WTC11 (cell line): ENCODE results near the gene PMEPA1. TPM values are rescaled to one million over a fixed set of nuclear protein-coding genes. Genes with fewer than 3 reads are reported as not detected.

Source experiments
- ATAC-seq: fragments of 200-7000 bp; cut with Tn5 transposase; 2 replicates; pipeline ENCODE4 v1.10.0; 2021; ENCODE audit warnings: mild to moderate bottlenecking, moderate library complexity
- CTCF ChIA-PET: fragments of 300-600 bp; sonication (Branson Sonifier 250); formaldehyde crosslinking; loops from one replicate; lab custom pipeline; 2021; ENCODE audit warnings: antibody characterized with exemption; lab: Charles Lee
- POLR2A ChIA-PET: fragments of 350-600 bp; sonication (Branson Sonifier 250); formaldehyde crosslinking; loops from one replicate; lab custom pipeline; 2021; ENCODE audit warnings: antibody characterized with exemption; lab: Charles Lee
- DNase-seq: peaks from one replicate; pipeline ENCODE4 v3.0.0; 2021; ENCODE audit warnings: low spot score
- H3K27ac Mint-ChIP-seq: 2 replicates; pipeline ENCODE4 v1.8.0; 2021; ENCODE audit warnings: mixed read lengths
- H3K27me3 Mint-ChIP-seq: 2 replicates; pipeline ENCODE4 v1.8.0; 2021; ENCODE audit warnings: low read depth, mild to moderate bottlenecking, moderate library complexity, mixed read lengths
- H3K36me3 Mint-ChIP-seq: 2 replicates; pipeline ENCODE4 v1.8.0; 2021; ENCODE audit warnings: mixed read lengths
- H3K4me1 Mint-ChIP-seq: 2 replicates; pipeline ENCODE4 v1.8.0; 2022; ENCODE audit warnings: mixed read lengths
- H3K4me3 Mint-ChIP-seq: 2 replicates; pipeline ENCODE4 v1.8.0; 2021; ENCODE audit warnings: mild to moderate bottlenecking, moderate library complexity, mixed read lengths
- H3K9me3 Mint-ChIP-seq: 2 replicates; pipeline ENCODE4 v1.8.0; 2021; ENCODE audit warnings: mixed read lengths
- ETV6 ChIP-seq: sonication (generic); formaldehyde crosslinking; IDR thresholded peaks from 2 replicates; pipeline ENCODE4 v1.8.1; 2022; ENCODE audit warnings: mild to moderate bottlenecking, missing genetic modification reagents
- FOXJ3 ChIP-seq: sonication (generic); formaldehyde crosslinking; IDR thresholded peaks from 2 replicates; pipeline ENCODE4 v1.9.0; 2021; ENCODE audit warnings: missing genetic modification reagents, mild to moderate bottlenecking, borderline replicate concordance
- MXD4 ChIP-seq: fragments of 250-450 bp; sonication (Bioruptor Pico); IDR thresholded peaks from 2 replicates; pipeline ENCODE4 v1.8.0; 2021; ENCODE audit warnings: mild to moderate bottlenecking, moderate library complexity, borderline replicate concordance
- NFATC4 ChIP-seq: fragments of 250-450 bp; sonication (Bioruptor Pico); IDR thresholded peaks from 2 replicates; pipeline ENCODE4 v1.9.0; 2021; ENCODE audit warnings: mild to moderate bottlenecking
- NR3C1 ChIP-seq: sonication (generic); formaldehyde crosslinking; conservative IDR thresholded peaks from 2 replicates; pipeline ENCODE4 v1.8.1; 2023; ENCODE audit warnings: low read depth, mild to moderate bottlenecking, missing genetic modification reagents
- RELA ChIP-seq: sonication (generic); formaldehyde crosslinking; IDR thresholded peaks from 2 replicates; pipeline ENCODE4 v1.8.1; 2022; ENCODE audit warnings: missing genetic modification reagents, mild to moderate bottlenecking, borderline replicate concordance
- SMAD3 ChIP-seq: sonication (generic); formaldehyde crosslinking; IDR thresholded peaks from 2 replicates; pipeline ENCODE4 v1.8.0; 2022; ENCODE audit warnings: missing genetic modification reagents, mild to moderate bottlenecking, borderline replicate concordance
- TCF7 ChIP-seq: sonication (generic); formaldehyde crosslinking; IDR thresholded peaks from 2 replicates; pipeline ENCODE4 v1.8.0; 2022; ENCODE audit warnings: mild to moderate bottlenecking, low read depth, missing genetic modification reagents, moderate library complexity
- ZNF232 ChIP-seq: sonication (generic); formaldehyde crosslinking; IDR thresholded peaks from 2 replicates; pipeline ENCODE4 v1.8.0; 2022; ENCODE audit warnings: mild to moderate bottlenecking, missing genetic modification reagents
- ZNF423 ChIP-seq: fragments of 250-450 bp; sonication (Bioruptor Pico); IDR thresholded peaks from 2 replicates; pipeline ENCODE4 v2.1.2; 2022; ENCODE audit warnings: mild to moderate bottlenecking, moderate library complexity
- total RNA-seq: library from RNA; stranded (reverse); gene quantifications from 3 replicates; pipeline ENCODE4 v1.2.3, GENCODE V29; 2021
- TF ChIP-seq, protein P1 (sequence below): sonication (generic); formaldehyde crosslinking; IDR thresholded peaks from 2 replicates; pipeline ENCODE4 v1.8.0; 2023; ENCODE audit warnings: missing genetic modification reagents, mild to moderate bottlenecking, borderline replicate concordance
- TF ChIP-seq, protein P2 (sequence below): sonication (generic); formaldehyde crosslinking; IDR thresholded peaks from 2 replicates; pipeline ENCODE4 v1.8.0; 2022; ENCODE audit warnings: mild to moderate bottlenecking, missing genetic modification reagents

PMEPA1 gene
- total RNA-seq, 1 experiment from 2014 or later, result 40.6 TPM

DNA sequence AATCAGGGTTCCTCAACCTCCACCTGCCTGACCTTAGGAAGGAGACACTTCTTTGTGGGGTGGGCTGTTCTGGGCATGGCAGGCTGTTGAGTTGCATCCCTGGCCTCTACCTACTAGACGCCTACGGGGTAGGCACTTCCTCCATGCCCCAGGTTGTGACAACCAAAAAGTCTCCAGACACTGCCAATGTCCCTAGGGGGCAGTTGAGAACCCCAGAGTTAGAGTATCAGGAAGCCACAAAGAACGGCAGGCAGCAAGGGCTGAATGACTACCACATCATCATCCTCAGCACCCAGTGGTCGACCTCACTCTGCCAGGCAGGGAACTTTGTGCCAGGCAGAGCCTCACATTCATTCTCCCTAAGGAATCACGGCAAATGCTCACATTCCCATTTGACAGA, 21.5 kb downstream of the PMEPA1 start:
- ChIA-PET CTCF (no interaction called here), POLR2A (no interaction called here)
- DNase-seq, result no peak
- TF ChIP-seq ZNF423 (CRISPR knock-in tag) (no peak), TCF7 (CRISPR knock-in tag) (no peak)
- TF ChIP-seq, all 79 proteins: peak for 0
- H3K9me3 Mint-ChIP-seq, result no peaks in the 10 kb centered on the region
- peaks cover 4% of the 10 kb centered on the region; the same call in 1 of the 2 replicates for H3K36me3 Mint-ChIP-seq
- no peak for ATAC-seq
- no peaks in the 10 kb centered on the region for H3K27me3 Mint-ChIP-seq
- peaks cover 88% of the 10 kb centered on the region for H3K4me1 Mint-ChIP-seq
- H3K27ac Mint-ChIP-seq, result peak overlapping the region; percentile 76; the same call in 1 of the 2 replicates
- H3K4me3 Mint-ChIP-seq, result no peak overlapping the region

- Mint-ChIP-seq H3K4me3 (peak overlapping the region; percentile 14; the same call in 1 of the 2 replicates), H3K36me3 (peaks cover 4% of the 10 kb centered on the region; the same call in 1 of the 2 replicates), H3K27me3 (no peaks in the 10 kb centered on the region), H3K27ac (peak overlapping the region; percentile 70), H3K4me1 (peaks cover 87% of the 10 kb centered on the region), H3K9me3 (no peaks in the 10 kb centered on the region)
- ATAC-seq (no peak), DNase-seq (no peak)
- CTCF ChIA-PET, result no interaction called here
- TF ChIP-seq ZNF423 (CRISPR knock-in tag), result no peak
- TF ChIP-seq NR3C1 (CRISPR knock-in tag), result no peak
- TF ChIP-seq FOXJ3 (CRISPR knock-in tag), result no peak
- TF ChIP-seq SMAD3 (CRISPR knock-in tag), result no peak
- POLR2A ChIA-PET, result no interaction called here
Observed at GRCh38 chr20:57686931-57687652, 22.7 kb downstream of the PMEPA1 start.

DNA sequence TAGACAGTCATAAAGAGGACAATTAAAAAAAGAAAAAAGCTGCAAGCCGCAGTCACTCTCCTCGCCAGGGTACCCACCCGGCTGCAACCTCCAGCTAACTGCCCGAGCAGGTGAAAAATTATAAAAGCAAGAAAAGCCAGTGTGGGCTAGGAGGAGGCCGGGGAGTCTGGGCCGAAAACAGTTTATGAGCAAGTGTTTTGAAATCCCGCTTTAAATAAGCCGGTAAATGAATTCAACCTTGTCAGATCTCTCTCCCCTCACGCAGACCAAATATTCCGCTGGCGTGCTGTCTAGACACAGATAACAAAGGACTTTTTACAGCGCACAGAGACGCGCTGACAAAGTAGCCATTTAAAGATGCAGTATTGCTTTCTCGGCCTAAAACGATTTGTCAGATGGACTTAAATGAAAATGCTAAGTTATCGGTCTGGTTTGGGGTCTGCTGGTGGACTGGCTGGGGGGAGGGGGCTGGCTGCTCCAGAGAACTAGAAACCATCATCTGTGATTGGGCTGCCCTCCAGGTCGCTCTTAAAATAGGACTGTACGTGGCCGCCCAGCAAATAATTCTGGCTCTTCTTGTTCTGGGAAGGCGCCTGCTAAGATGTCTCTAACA, 24.6 kb downstream of the PMEPA1 start:
- ATAC-seq, result no peak
- H3K36me3 Mint-ChIP-seq, result peaks cover 4% of the 10 kb centered on the region; the same call in 1 of the 2 replicates
- H3K27ac Mint-ChIP-seq, result peak overlapping the region; percentile 79
- DNase-seq, result no peak
- no peaks in the 10 kb centered on the region for H3K9me3 Mint-ChIP-seq
- peak overlapping the region; percentile 25; the same call in 1 of the 2 replicates for H3K4me3 Mint-ChIP-seq
- no peaks in the 10 kb centered on the region for H3K27me3 Mint-ChIP-seq
- H3K4me1 Mint-ChIP-seq, result peaks cover 89% of the 10 kb centered on the region
- TF ChIP-seq, protein P1, sequence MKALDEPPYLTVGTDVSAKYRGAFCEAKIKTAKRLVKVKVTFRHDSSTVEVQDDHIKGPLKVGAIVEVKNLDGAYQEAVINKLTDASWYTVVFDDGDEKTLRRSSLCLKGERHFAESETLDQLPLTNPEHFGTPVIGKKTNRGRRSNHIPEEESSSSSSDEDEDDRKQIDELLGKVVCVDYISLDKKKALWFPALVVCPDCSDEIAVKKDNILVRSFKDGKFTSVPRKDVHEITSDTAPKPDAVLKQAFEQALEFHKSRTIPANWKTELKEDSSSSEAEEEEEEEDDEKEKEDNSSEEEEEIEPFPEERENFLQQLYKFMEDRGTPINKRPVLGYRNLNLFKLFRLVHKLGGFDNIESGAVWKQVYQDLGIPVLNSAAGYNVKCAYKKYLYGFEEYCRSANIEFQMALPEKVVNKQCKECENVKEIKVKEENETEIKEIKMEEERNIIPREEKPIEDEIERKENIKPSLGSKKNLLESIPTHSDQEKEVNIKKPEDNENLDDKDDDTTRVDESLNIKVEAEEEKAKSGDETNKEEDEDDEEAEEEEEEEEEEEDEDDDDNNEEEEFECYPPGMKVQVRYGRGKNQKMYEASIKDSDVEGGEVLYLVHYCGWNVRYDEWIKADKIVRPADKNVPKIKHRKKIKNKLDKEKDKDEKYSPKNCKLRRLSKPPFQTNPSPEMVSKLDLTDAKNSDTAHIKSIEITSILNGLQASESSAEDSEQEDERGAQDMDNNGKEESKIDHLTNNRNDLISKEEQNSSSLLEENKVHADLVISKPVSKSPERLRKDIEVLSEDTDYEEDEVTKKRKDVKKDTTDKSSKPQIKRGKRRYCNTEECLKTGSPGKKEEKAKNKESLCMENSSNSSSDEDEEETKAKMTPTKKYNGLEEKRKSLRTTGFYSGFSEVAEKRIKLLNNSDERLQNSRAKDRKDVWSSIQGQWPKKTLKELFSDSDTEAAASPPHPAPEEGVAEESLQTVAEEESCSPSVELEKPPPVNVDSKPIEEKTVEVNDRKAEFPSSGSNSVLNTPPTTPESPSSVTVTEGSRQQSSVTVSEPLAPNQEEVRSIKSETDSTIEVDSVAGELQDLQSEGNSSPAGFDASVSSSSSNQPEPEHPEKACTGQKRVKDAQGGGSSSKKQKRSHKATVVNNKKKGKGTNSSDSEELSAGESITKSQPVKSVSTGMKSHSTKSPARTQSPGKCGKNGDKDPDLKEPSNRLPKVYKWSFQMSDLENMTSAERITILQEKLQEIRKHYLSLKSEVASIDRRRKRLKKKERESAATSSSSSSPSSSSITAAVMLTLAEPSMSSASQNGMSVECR (CRISPR knock-in tag), result no peak
- TF ChIP-seq MXD4 (CRISPR knock-in tag) (no peak), RELA (no peak), ZNF232 (CRISPR knock-in tag) (no peak), NFATC4 (CRISPR knock-in tag) (no peak), ETV6 (CRISPR knock-in tag) (no peak)
- TF ChIP-seq, protein P2, sequence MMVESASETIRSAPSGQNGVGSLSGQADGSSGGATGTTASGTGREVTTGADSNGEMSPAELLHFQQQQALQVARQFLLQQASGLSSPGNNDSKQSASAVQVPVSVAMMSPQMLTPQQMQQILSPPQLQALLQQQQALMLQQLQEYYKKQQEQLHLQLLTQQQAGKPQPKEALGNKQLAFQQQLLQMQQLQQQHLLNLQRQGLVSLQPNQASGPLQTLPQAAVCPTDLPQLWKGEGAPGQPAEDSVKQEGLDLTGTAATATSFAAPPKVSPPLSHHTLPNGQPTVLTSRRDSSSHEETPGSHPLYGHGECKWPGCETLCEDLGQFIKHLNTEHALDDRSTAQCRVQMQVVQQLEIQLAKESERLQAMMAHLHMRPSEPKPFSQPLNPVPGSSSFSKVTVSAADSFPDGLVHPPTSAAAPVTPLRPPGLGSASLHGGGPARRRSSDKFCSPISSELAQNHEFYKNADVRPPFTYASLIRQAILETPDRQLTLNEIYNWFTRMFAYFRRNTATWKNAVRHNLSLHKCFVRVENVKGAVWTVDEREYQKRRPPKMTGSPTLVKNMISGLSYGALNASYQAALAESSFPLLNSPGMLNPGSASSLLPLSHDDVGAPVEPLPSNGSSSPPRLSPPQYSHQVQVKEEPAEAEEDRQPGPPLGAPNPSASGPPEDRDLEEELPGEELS (CRISPR knock-in tag), result no peak
- POLR2A ChIA-PET, result no interaction called here
- CTCF ChIA-PET, result interaction anchor here (2.1 kb wide), 1 partner anchor 9 kb away, joined by 6 read pairs; no protein-coding TSS in a partner anchor
